Lung (tissue), 12 donors: ENCODE results near the gene CYP2C19. TPM values are rescaled to one million over a fixed set of nuclear protein-coding genes. Genes with fewer than 3 reads are reported as not detected.
"Not testable (repeated sequence)": the region's sequence is repeated elsewhere in the genome, so short reads cannot be mapped to it uniquely, and the experiment has no call there.

ENCODE experiments used
- ATAC-seq: fragments of 200-7000 bp; cut with Tn5 transposase; one replicate; pipeline ENCODE4 v1.9.1; 2020; ENCODE audit warnings: moderate number of reproducible peaks; ENCODE audit not compliant: insufficient read depth, low FRiP score
- DNase-seq, 3 donors: peaks; one replicate each; pipeline ENCODE4 v3.0.0-alpha.2; 2013 to 2017
- H3K27ac ChIP-seq, 2 donors: one replicate each; pipeline ENCODE4 v1.5.1; 2013; ENCODE audit warnings: mild to moderate bottlenecking in 2 of 2, moderate library complexity in 2 of 2, control low read depth in 1 of 2, inconsistent platforms in 1 of 2, low read depth in 1 of 2, low read length in 1 of 2
- H3K27me3 ChIP-seq, 3 donors: one replicate each; pipeline ENCODE4 v1.5.1; 2013; ENCODE audit warnings: low read length in 2 of 3; ENCODE audit not compliant: control insufficient read depth in 3 of 3, insufficient read depth in 3 of 3
- H3K36me3 ChIP-seq, 4 donors: one replicate each; pipeline ENCODE4 v1.5.1; 2013; ENCODE audit warnings: low read length in 4 of 4, mild to moderate bottlenecking in 1 of 4, moderate library complexity in 1 of 4; ENCODE audit not compliant: control insufficient read depth in 4 of 4, insufficient read depth in 4 of 4
- H3K4me1 ChIP-seq, 5 donors: one replicate each; pipeline ENCODE4 v1.5.1; 2013; ENCODE audit warnings: low read length in 5 of 5, mild to moderate bottlenecking in 2 of 5, moderate library complexity in 1 of 5; ENCODE audit not compliant: control insufficient read depth in 5 of 5, insufficient read depth in 5 of 5
- H3K4me3 ChIP-seq: one replicate; pipeline ENCODE4 v1.5.1; 2013; ENCODE audit warnings: mild to moderate bottlenecking, control low read depth, moderate library complexity
- H3K9ac ChIP-seq, 2 donors: one replicate each; pipeline ENCODE4 v1.5.1; 2013; ENCODE audit warnings: low read length in 2 of 2, control low read depth in 1 of 2; ENCODE audit not compliant: insufficient read depth in 1 of 2
- H3K9me3 ChIP-seq, 4 donors: one replicate each; pipeline ENCODE4 v1.5.1; 2013; ENCODE audit warnings: low read length in 3 of 4, mild to moderate bottlenecking in 1 of 4, moderate library complexity in 1 of 4; ENCODE audit not compliant: control insufficient read depth in 4 of 4, insufficient read depth in 3 of 4
- WGBS, 2 donors: extraction: QIAGEN DNeasy Blood & Tissue Kit; methylation state at CpG; one replicate each; pipeline ENCODE4 v1.1.7; 2013; 5-methylcytosine and 5-hydroxymethylcytosine counted together
- polyA plus RNA-seq, 2 donors: library from polyadenylated mRNA; stranded (reverse); fragments of 200-250 nt; gene quantifications; one replicate each; pipeline ENCODE4 v1.2.1, GENCODE V29; 2013
- total RNA-seq, 2 donors: library from RNA; depleted of rRNA in 1 of 2; stranded (reverse); fragments of >200 nt in 1 of 2; gene quantifications; one replicate each; pipeline ENCODE4 v1.2.1, GENCODE V29; 2014 to 2021
- TF ChIP-seq, protein P1 (sequence below): IDR thresholded peaks from 2 replicates; pipeline ENCODE4 v1.5.1; 2012; ENCODE audit warnings: mild to moderate bottlenecking; ENCODE audit errors: control extremely low read depth, extremely low read depth
- donor health status: control.
- donor health status: control.
- donor health status: Bipolar disorder and iron deficiency.
- donor health status: healthy.
- donor health status: DM: yes; HTN: yes; CAD: no.

Gene CYP2C19
- total and polyA plus RNA-seq, 4 donors = 1.8 TPM; not detected in 3

DNA sequence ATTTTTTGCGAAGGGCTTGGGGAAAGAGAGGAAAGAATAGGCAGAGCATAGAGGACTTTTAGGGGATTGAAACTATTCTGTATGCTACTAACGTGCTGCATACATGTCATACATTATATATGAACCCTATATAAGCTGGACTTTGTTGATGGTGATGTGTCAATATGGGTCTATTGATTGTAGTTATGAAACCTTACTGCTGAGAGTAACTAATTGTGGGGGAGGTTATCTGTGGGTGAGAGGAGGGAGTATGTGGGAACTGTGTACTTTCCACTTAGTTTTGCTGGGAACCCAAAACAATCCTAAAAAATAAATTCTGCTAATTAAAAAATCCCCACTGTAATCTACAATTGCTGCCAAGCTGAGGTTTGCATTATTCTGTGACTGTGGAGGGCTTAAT lies 15.3 kb upstream of the CYP2C19 start:
- Histone ChIP-seq H3K9ac (no peak overlapping the region), H3K9me3 (peaks cover 2 to 7% (median 4%) of the 10 kb centered on the region in 4 donors), H3K4me3 (no peak overlapping the region), H3K27ac (no peak overlapping the region), H3K36me3 (no peaks in the 10 kb centered on the region), H3K4me1 (no peaks in the 10 kb centered on the region), H3K27me3 (no peaks in the 10 kb centered on the region)
- no peak for DNase-seq
- WGBS, 2 donors = 74 to 85% methylated on average over 2 of the region's 2 CpGs
- TF ChIP-seq, protein P1, sequence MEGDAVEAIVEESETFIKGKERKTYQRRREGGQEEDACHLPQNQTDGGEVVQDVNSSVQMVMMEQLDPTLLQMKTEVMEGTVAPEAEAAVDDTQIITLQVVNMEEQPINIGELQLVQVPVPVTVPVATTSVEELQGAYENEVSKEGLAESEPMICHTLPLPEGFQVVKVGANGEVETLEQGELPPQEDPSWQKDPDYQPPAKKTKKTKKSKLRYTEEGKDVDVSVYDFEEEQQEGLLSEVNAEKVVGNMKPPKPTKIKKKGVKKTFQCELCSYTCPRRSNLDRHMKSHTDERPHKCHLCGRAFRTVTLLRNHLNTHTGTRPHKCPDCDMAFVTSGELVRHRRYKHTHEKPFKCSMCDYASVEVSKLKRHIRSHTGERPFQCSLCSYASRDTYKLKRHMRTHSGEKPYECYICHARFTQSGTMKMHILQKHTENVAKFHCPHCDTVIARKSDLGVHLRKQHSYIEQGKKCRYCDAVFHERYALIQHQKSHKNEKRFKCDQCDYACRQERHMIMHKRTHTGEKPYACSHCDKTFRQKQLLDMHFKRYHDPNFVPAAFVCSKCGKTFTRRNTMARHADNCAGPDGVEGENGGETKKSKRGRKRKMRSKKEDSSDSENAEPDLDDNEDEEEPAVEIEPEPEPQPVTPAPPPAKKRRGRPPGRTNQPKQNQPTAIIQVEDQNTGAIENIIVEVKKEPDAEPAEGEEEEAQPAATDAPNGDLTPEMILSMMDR = no peak
- ATAC-seq = no peak

GRCh38 chr10:94747838-94748237 lies 14.6 kb upstream of the CYP2C19 start:
- no peaks in the 10 kb centered on the region for H3K4me1 ChIP-seq
- H3K27me3 ChIP-seq = no peaks in the 10 kb centered on the region
- ATAC-seq (no peak), DNase-seq (no peak)
- TF ChIP-seq, protein P1 = no peak
- H3K9me3 ChIP-seq = peaks cover 0 to 7% (median 1%) of the 10 kb centered on the region in 4 donors
- H3K9ac ChIP-seq = no peak overlapping the region
- WGBS, 2 donors = 70 to 87% methylated on average over 4 of the region's 4 CpGs
- no peak overlapping the region for H3K27ac ChIP-seq
- H3K4me3 ChIP-seq = no peak overlapping the region
- no peaks in the 10 kb centered on the region for H3K36me3 ChIP-seq

DNA sequence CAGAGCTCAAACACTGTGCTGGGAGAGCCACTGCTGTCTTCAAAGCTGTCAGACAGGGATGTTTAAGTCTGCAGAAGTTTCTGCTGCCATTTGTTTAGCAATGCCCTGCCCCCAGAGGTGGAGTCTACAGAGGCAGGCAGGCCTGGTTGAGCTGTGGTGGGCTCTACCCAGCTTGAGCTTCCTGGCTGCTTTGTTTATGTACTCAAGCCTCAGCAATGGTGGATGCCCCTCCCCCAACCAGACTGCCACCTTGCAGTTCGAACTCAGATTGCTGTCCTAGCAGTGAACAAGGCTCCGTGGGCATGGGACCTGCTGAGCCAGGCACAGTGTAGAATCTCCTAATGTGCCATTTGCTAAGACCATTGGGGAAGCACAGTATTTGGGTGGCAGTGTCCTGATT lies 4.6 kb upstream of the CYP2C19 start:
- H3K27ac ChIP-seq = no peak overlapping the region
- H3K9me3 ChIP-seq = peaks cover 0 to 5% (median 0%) of the 10 kb centered on the region in 4 donors
- 66 to 87% methylated on average over 2 of the region's 2 CpGs for WGBS, 2 donors
- TF ChIP-seq, protein P1 = no peak
- ATAC-seq (no peak), DNase-seq (no peak)
- H3K9ac ChIP-seq = no peak overlapping the region
- H3K4me3 ChIP-seq = no peak overlapping the region
- no peaks in the 10 kb centered on the region for H3K36me3 ChIP-seq
- H3K27me3 ChIP-seq = no peaks in the 10 kb centered on the region
- H3K4me1 ChIP-seq = no peaks in the 10 kb centered on the region

GRCh38 chr10:94760586-94761178 lies 1.8 kb upstream of the CYP2C19 start:
- 77 to 84% methylated on average over 2 of the region's 2 CpGs for WGBS, 2 donors
- Histone ChIP-seq H3K27me3 (no peaks in the 10 kb centered on the region), H3K36me3 (no peaks in the 10 kb centered on the region), H3K27ac (no peak overlapping the region), H3K9me3 (peaks cover 0 to 5% (median 0%) of the 10 kb centered on the region in 4 donors), H3K9ac (no peak overlapping the region), H3K4me1 (no peaks in the 10 kb centered on the region), H3K4me3 (no peak overlapping the region)
- DNase-seq (no peak), ATAC-seq (no peak)
- TF ChIP-seq, protein P1 = no peak

GRCh38 chr10:94775425-94775824 lies 12.9 kb downstream of the CYP2C19 start:
- not testable (repeated sequence) for DNase-seq, H3K9ac ChIP-seq, H3K36me3 ChIP-seq, H3K4me3 ChIP-seq, H3K9me3 ChIP-seq, H3K27me3 ChIP-seq, H3K4me1 ChIP-seq, H3K27ac ChIP-seq, ATAC-seq
- WGBS, 2 donors = 84 to 96% methylated on average over 6 of the region's 6 CpGs
